ENCODE results near the gene PSG4. TPM values are rescaled to one million over a fixed set of nuclear protein-coding genes. Genes with fewer than 3 reads are reported as not detected.

Gene PSG4
- total RNA-seq = 0.19 and 0.65 TPM in 2 replicates

DNA sequence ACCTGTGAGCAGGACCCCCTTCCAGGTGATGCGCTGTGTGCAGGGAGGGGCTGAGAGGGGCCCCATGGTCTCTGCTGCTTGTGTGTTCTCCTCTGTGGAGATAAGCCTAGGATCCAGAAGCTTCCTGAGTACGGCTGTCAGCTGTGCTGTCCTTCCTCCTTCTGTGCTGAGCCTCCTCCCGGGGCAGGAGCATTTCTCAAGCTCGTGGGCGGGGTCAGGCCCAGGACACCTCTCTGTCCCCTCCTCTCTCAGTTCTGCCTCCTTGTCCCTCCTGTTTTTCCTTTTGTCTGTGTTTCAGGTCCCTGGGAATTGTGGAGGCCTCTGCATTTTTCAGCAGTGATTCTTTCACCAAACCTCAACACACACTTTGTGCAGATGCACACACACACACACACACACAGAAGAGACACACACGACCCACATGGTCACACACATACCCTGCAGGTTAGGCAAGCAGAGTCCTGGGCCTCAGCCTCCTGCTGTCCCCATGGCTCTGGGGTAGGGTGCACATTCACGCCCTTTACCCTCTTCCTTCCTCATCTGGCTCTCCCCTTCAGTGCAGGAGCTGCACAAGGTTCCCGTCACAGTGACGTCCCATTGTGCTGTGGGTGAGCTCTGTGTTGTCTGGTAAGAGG lies at the start of gene PSG4:
Gene PSG4 (minus strand): TSS at position 168 of the 635 bp plus-strand sequence. CDS start 102 bp downstream, at position 66.

DNA sequence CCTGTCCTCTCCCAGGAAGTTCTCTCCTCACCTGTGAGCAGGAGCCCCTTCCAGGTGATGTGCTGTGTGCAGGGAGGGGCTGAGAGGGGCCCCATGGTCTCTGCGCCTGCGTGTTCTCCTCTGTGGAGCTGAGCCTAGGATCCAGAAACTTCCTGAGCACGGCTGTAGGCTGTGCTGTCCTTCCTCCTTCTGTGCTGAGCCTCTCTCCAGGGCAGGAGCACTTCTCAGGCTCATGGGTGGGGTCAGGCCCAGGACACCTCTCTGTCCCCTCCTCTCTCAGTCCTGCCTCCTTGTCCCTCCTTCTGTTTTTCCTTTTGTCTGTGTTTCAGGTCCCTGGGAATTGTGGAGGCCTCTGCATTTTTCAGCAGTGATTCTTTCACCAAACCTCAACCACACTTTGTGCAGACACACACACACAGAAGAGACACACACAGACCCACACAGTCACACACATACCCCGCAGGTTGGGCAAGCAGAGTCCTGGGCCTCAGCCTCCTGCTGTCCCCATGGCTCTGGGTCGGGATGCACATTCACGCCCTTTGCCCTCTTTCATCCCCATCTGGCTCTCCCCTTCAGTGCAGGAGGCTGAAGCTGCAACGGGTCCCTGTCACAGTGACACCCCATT lies 19.0 kb downstream of the PSG4 start, which contains the start of gene PSG5:
Gene PSG5 (minus strand): TSS at position 226 of the 625 bp plus-strand sequence. CDS start 131 bp downstream, at position 95.

Other genes with a start within 250 kb of the PSG4 start
- not detected in 2 replicates for gene PSG11, start 179.2 kb downstream of the PSG4 start, total RNA-seq
- not detected in 2 replicates for gene PSG2, start 122.9 kb downstream of the PSG4 start, total RNA-seq
- gene PSG5, start 19.1 kb downstream of the PSG4 start, total RNA-seq = 0.10 TPM in 1 of 2 replicates, not detected in the other
- gene PSG9, start 63.9 kb upstream of the PSG4 start, total RNA-seq = not detected in 2 replicates
- under 0.01 and 0.10 TPM in 2 replicates for gene CD177, start 148.0 kb upstream of the PSG4 start, total RNA-seq
- not detected in 2 replicates for gene TEX101, start 209.3 kb upstream of the PSG4 start, total RNA-seq